Tibial nerve (tissue), 4 donors: Measurements from ENCODE around the gene EFNA5. TPM values are rescaled to one million over a fixed set of nuclear protein-coding genes. Genes with fewer than 3 reads are reported as not detected.

Experiments
- DNase-seq, 2 donors: peaks; one replicate each; pipeline ENCODE4 v3.0.0-alpha.2; 2019; ENCODE audit warnings: low spot score in 2 of 2
- H3K27ac ChIP-seq, 4 donors: fragments of 200-600 bp; sonication (generic) in 3 of 4; one replicate each; pipeline ENCODE4 v1.5.1; 2017 to 2019; ENCODE audit warnings: mild to moderate bottlenecking in 1 of 4
- H3K27me3 ChIP-seq, 2 donors: fragments of 200-600 bp; sonication (generic) in 1 of 2; one replicate each; pipeline versions ENCODE4 v1.5.1 to v1.6.0; 2017 to 2019
- H3K36me3 ChIP-seq, 3 donors: fragments of 200-600 bp; sonication (generic); one replicate each; pipeline ENCODE4 v1.5.1; 2018 to 2019
- H3K4me1 ChIP-seq, 4 donors: fragments of 200-600 bp; sonication (generic) in 3 of 4; one replicate each; pipeline ENCODE4 v1.5.1; 2017 to 2019
- H3K4me3 ChIP-seq, 4 donors: fragments of 200-600 bp; sonication (generic) in 3 of 4; one replicate each; pipeline ENCODE4 v1.5.1; 2017 to 2019; ENCODE audit warnings: mild to moderate bottlenecking in 1 of 4, moderate library complexity in 1 of 4
- H3K9me3 ChIP-seq, 4 donors: fragments of 200-600 bp; sonication (generic) in 3 of 4; one replicate each; pipeline ENCODE4 v1.5.1; 2017 to 2019
- EP300 ChIP-seq, 2 donors: sonication (generic); formaldehyde crosslinking; IDR thresholded peaks; one replicate each; pipeline ENCODE4 v1.6.1; 2017; ENCODE audit warnings: antibody characterized with exemption in 2 of 2, mild to moderate bottlenecking in 1 of 2
- POLR2A ChIP-seq, 2 donors: fragments of 450-650 bp; IDR thresholded peaks; one replicate each; pipeline ENCODE4 v1.6.1; 2017; ENCODE audit warnings: antibody characterized with exemption in 2 of 2, mild to moderate bottlenecking in 2 of 2, moderate library complexity in 2 of 2
- WGBS, 2 donors: methylation state at CpG; one replicate each; pipeline ENCODE4 v1.1.5; 2018; 5-methylcytosine and 5-hydroxymethylcytosine counted together
- total RNA-seq, 4 donors: library from RNA; depleted of rRNA; stranded (reverse); fragments of >200 nt; gene quantifications; one replicate each; pipeline ENCODE4 v1.1.0, GENCODE V29; 2016
- TF ChIP-seq, protein P1 (sequence below), 5 experiments: fragments of 200-600 bp in 3 of 5; fragments of 450-650 bp in 2 of 5; sonication (generic) in 3 of 5; IDR thresholded peaks; one replicate each; pipeline ENCODE4 v1.5.1; 2016 to 2019; ENCODE audit warnings: antibody characterized with exemption in 5 of 5, mild to moderate bottlenecking in 3 of 5, moderate library complexity in 2 of 5

EFNA5 gene
- total RNA-seq, 4 donors from 2014 or later: 6.3 to 10.2 (median 6.9) TPM

GRCh38 chr5:107515521-107516080 is 155.1 kb downstream of the EFNA5 start:
- no peak overlapping the region for H3K27ac ChIP-seq
- no peaks in the 10 kb centered on the region for H3K36me3 ChIP-seq
- 93 to 97% methylated on average over 7 of the region's 7 CpGs for WGBS, 2 donors
- H3K9me3 ChIP-seq: no peaks in the 10 kb centered on the region
- no peak overlapping the region for H3K4me3 ChIP-seq
- H3K4me1 ChIP-seq: no peaks in the 10 kb centered on the region
- no peak for DNase-seq
- no peaks in the 10 kb centered on the region for H3K27me3 ChIP-seq
- TF ChIP-seq, protein P1, sequence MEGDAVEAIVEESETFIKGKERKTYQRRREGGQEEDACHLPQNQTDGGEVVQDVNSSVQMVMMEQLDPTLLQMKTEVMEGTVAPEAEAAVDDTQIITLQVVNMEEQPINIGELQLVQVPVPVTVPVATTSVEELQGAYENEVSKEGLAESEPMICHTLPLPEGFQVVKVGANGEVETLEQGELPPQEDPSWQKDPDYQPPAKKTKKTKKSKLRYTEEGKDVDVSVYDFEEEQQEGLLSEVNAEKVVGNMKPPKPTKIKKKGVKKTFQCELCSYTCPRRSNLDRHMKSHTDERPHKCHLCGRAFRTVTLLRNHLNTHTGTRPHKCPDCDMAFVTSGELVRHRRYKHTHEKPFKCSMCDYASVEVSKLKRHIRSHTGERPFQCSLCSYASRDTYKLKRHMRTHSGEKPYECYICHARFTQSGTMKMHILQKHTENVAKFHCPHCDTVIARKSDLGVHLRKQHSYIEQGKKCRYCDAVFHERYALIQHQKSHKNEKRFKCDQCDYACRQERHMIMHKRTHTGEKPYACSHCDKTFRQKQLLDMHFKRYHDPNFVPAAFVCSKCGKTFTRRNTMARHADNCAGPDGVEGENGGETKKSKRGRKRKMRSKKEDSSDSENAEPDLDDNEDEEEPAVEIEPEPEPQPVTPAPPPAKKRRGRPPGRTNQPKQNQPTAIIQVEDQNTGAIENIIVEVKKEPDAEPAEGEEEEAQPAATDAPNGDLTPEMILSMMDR (IDR thresholded peaks at IDR 0.05): no peak
- TF ChIP-seq EP300 (IDR thresholded peaks at IDR 0.05): no peak
- no peak for TF ChIP-seq POLR2A (IDR thresholded peaks at IDR 0.05)

- Histone ChIP-seq H3K9me3 (no peaks in the 10 kb centered on the region), H3K36me3 (no peaks in the 10 kb centered on the region), H3K4me3 (no peak overlapping the region), H3K27me3 (no peaks in the 10 kb centered on the region), H3K27ac (no peak overlapping the region), H3K4me1 (no peaks in the 10 kb centered on the region)
- no peak for TF ChIP-seq EP300 (IDR thresholded peaks at IDR 0.05)
- TF ChIP-seq, protein P1 (IDR thresholded peaks at IDR 0.05): no peak
- no peak for TF ChIP-seq POLR2A (IDR thresholded peaks at IDR 0.05)
- DNase-seq: no peak
- 63% methylated on average over 2 of the region's 2 CpGs for WGBS, 2 donors
Measured at GRCh38 chr5:107514305-107514704, 156.4 kb downstream of the EFNA5 start.

GRCh38 chr5:107513337-107514085 is 157.2 kb downstream of the EFNA5 start:
- no peaks in the 10 kb centered on the region for H3K27me3 ChIP-seq
- WGBS, 2 donors: 73 to 78% methylated on average over 10 of the region's 10 CpGs
- DNase-seq: no peak
- no peaks in the 10 kb centered on the region for H3K36me3 ChIP-seq
- no peaks in the 10 kb centered on the region for H3K4me1 ChIP-seq
- H3K9me3 ChIP-seq: no peaks in the 10 kb centered on the region
- H3K27ac ChIP-seq: no peak overlapping the region
- TF ChIP-seq, protein P1 (IDR thresholded peaks at IDR 0.05): no peak
- TF ChIP-seq EP300 (IDR thresholded peaks at IDR 0.05) (no peak), POLR2A (IDR thresholded peaks at IDR 0.05) (no peak)
- H3K4me3 ChIP-seq: no peak overlapping the region

DNA sequence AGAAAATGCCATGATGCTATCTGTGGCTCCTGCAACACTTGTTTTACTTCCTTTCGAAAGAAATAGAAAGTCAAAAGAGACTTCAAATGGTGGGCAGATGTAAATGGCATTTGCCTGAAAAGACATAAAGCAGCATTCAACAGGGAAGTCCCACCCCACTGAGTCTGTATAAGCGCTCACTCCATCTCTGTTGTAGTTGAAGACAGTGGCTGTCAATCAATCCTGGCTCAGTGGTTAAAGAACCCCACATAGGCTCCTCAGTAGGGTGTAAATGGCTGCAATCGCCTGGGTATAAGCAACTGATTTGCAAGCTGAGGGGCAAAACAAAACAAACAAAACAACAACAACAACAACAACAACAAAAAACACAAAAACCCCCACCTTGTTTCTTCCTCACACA is 158.7 kb downstream of the EFNA5 start:
- TF ChIP-seq POLR2A (IDR thresholded peaks at IDR 0.05) (no peak), EP300 (IDR thresholded peaks at IDR 0.05) (no peak)
- TF ChIP-seq, protein P1 (IDR thresholded peaks at IDR 0.05): no peak
- Histone ChIP-seq H3K27ac (no peak overlapping the region), H3K36me3 (no peaks in the 10 kb centered on the region), H3K9me3 (no peaks in the 10 kb centered on the region), H3K27me3 (no peaks in the 10 kb centered on the region), H3K4me3 (no peak overlapping the region), H3K4me1 (no peaks in the 10 kb centered on the region)
- WGBS, 2 donors: 64% methylated on average over 3 of the region's 3 CpGs
- DNase-seq: no peak

DNA sequence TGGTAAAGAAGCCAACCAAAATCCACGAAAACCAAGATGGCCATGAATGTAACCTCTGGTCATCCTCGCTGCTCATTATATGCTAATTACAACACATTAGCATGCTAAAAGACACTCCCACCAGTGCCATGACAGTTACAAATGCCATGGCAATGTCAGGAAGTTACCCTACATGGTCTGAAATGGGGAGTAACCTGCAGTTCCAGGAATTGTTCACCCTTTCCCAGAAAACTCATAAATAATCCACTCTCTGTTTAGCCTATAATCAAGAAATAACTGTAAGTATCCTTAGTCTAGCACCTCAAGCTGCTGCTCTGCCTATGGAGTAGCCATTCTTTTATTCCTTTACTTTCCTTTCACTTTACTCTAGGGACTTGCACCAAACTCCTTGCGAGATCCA is 160.6 kb downstream of the EFNA5 start:
- no peaks in the 10 kb centered on the region for H3K4me1 ChIP-seq
- no peaks in the 10 kb centered on the region for H3K36me3 ChIP-seq
- no peaks in the 10 kb centered on the region for H3K27me3 ChIP-seq
- no peak overlapping the region for H3K4me3 ChIP-seq
- whole genome bisulfite sequencing, 2 donors: 88 to 91% methylated on average over 3 of the region's 3 CpGs
- H3K9me3 ChIP-seq: no peaks in the 10 kb centered on the region
- no peak for DNase-seq
- H3K27ac ChIP-seq: no peak overlapping the region
- TF ChIP-seq, protein P1 (IDR thresholded peaks at IDR 0.05): no peak
- TF ChIP-seq POLR2A (IDR thresholded peaks at IDR 0.05): no peak
- TF ChIP-seq EP300 (IDR thresholded peaks at IDR 0.05): no peak
